ENCODE measurements around the gene ZNF507.

ZNF507 gene

DNA sequence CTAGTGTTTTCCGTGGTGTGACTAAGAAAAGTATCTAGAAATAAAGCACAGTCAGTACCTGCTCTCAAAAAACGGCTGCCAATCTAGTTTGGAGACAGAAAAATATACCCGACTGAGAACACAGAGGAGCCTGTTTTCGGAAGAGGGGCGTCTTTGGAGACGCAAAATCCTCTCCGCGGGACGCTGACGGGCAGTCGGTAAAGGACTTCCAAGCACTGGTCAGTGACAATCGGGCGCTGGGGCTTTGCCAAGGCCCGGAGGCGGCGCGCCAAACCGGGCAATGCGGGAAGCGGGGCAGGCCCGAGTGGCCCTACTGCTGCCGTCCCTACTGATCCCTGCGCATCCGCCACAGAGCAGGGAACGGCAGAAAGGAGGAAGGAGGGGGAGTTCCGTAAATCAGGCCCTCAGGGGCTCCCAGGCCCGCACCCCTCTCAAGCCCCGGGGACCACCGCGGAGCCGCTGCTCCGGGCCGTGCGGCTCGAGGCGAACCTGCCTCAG is 59.6 kb downstream of the ZNF507 start:
- H2BK5ac ChIP-seq (ENCODE audit: low read length), result peak overlapping the region; percentile 89
- peak overlapping the region; percentile 90 for H3K14ac ChIP-seq (ENCODE audit: low read length)
- peak overlapping the region; percentile 67 for H3K4me2 ChIP-seq (ENCODE audit: insufficient read depth, low read length, poor library complexity, severe bottlenecking)
- H2BK120ac ChIP-seq (ENCODE audit: low read depth, low read length), result peak overlapping the region; percentile 32
- no peak for DNase-seq (ENCODE audit: low spot score)
- H3K4ac ChIP-seq (ENCODE audit: low read length), result peak overlapping the region; percentile 87
- H2AFZ ChIP-seq (ENCODE audit: low read length), result peak overlapping the region; percentile 94
- peak overlapping the region; percentile 98 to 99 for H3K4me3 ChIP-seq (ENCODE audit: low read length in 2 of 2)
- peaks cover 7 to 9% of the 10 kb centered on the region in 2 donors for H3K4me1 ChIP-seq (ENCODE audit: control insufficient read depth in 2 of 2, insufficient read depth in 1 of 2, low read depth in 1 of 2, low read length in 2 of 2)
- H3K27me3 ChIP-seq (ENCODE audit: control insufficient read depth in 3 of 3, insufficient read depth in 3 of 3, low read depth in 1 of 3, low read length in 3 of 3), result no peaks in the 10 kb centered on the region
- no peak overlapping the region for H2BK15ac ChIP-seq (ENCODE audit: low read length)
- peak overlapping the region; percentile 95 for H3K9ac ChIP-seq (ENCODE audit: low read depth, low read length, poor library complexity)
- H4K91ac ChIP-seq (ENCODE audit: low read depth, low read length, poor library complexity), result no peak overlapping the region
- peak overlapping the region; percentile 100 for H3K23ac ChIP-seq (ENCODE audit: low read depth, low read length, poor library complexity)
- peak overlapping the region; percentile 92 for H3K27ac ChIP-seq (replicated peaks; ENCODE audit: low read length)
- H3K79me1 ChIP-seq (ENCODE audit: low read depth, low read length), result peaks cover 5% of the 10 kb centered on the region
- H3K18ac ChIP-seq (ENCODE audit: low read length), result peak overlapping the region; percentile 94
- peaks cover 7 to 30% of the 10 kb centered on the region in 2 donors for H3K36me3 ChIP-seq (replicated peaks in 1 of 2; ENCODE audit: control insufficient read depth in 2 of 2, insufficient read depth in 2 of 2, low read length in 2 of 2)
- peak overlapping the region; percentile 75 for H4K8ac ChIP-seq (ENCODE audit: low read depth, low read length)
- no CpG with 5 or more reads among the region's 36 CpGs for WGBS, 2 donors (ENCODE audit: extremely low coverage in 2 of 2, insufficient read length in 2 of 2, insufficient replicate concordance in 1 of 2)
- H2AK5ac ChIP-seq (ENCODE audit: low read depth, low read length), result peak overlapping the region; percentile 97
- no peaks in the 10 kb centered on the region for H3K9me3 ChIP-seq (replicated peaks in 1 of 2; ENCODE audit: control insufficient read depth in 2 of 2, insufficient read depth in 1 of 2, low read depth in 1 of 2, low read length in 2 of 2)
- H2BK12ac ChIP-seq (ENCODE audit: low read length), result no peak overlapping the region

DNA sequence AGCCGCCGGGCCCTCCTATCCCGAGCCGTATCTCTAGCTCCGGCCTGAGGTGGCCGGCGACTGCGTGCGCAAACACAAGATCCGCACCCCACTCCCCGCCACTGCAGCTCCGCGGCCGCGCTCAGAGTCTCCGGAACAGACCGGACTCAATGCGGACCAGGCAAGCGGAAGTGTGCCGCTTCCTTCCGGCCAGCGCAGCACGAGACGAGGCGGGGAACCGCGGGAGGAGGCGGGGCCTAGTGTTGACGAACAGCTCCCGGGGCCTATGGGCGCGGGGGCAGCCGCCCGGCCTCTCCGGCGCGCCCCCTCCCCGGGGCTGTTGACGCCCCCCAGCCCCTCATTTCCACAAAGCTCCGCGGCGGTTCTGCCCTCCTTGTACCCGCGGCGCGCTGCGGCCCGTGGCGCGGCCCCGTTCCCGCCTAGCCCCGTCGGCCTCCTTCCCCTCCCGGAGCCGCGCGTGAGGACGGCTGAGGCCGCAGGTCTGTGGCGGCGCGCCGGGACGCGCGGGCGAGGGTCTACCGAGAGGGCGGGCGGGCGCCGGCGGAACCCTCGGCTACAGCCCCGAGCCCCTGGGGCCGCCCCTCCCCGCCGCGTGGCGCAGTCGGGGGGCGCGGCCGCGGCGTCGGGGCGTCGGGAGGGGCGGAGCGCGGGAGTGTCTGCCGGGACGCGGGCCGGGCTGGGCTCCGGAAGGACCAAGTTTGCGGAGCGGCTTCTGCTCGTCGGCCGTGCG is 60.2 kb downstream of the ZNF507 start, which contains the start of gene DPY19L3:
TSS of gene DPY19L3 (plus strand) at position 340 of the 730 bp plus-strand sequence. CDS start 2,484 bp downstream, outside the sequence.
- no peaks in the 10 kb centered on the region for H3K27me3 ChIP-seq (ENCODE audit: control insufficient read depth in 3 of 3, insufficient read depth in 3 of 3, low read depth in 1 of 3, low read length in 3 of 3)
- H2AFZ ChIP-seq (ENCODE audit: low read length), result peak within 1 kb of the TSS; percentile 94
- peak within 1 kb of the TSS; percentile 48 for H2BK12ac ChIP-seq (ENCODE audit: low read length)
- H4K8ac ChIP-seq (ENCODE audit: low read depth, low read length), result peak within 1 kb of the TSS; percentile 75
- H2AK5ac ChIP-seq (ENCODE audit: low read depth, low read length), result peak within 1 kb of the TSS; percentile 97
- peak within 1 kb of the TSS; percentile 92 for H3K27ac ChIP-seq (replicated peaks; ENCODE audit: low read length)
- peak within 1 kb of the TSS; percentile 87 for H3K4ac ChIP-seq (ENCODE audit: low read length)
- peak within 1 kb of the TSS; percentile 94 for H3K14ac ChIP-seq (ENCODE audit: low read length)
- peak within 1 kb of the TSS; percentile 32 for H2BK120ac ChIP-seq (ENCODE audit: low read depth, low read length)
- H4K91ac ChIP-seq (ENCODE audit: low read depth, low read length, poor library complexity), result no peak within 1 kb of the TSS
- peaks cover 5% of the 10 kb centered on the region for H3K79me1 ChIP-seq (ENCODE audit: low read depth, low read length)
- peak within 1 kb of the TSS; percentile 89 for H2BK5ac ChIP-seq (ENCODE audit: low read length)
- H3K4me2 ChIP-seq (ENCODE audit: insufficient read depth, low read length, poor library complexity, severe bottlenecking), result peak within 1 kb of the TSS; percentile 82
- H2BK15ac ChIP-seq (ENCODE audit: low read length), result peak within 1 kb of the TSS; percentile 23
- peak within 1 kb of the TSS; percentile 98 to 99 for H3K4me3 ChIP-seq (ENCODE audit: low read length in 2 of 2)
- peaks cover 7 to 36% of the 10 kb centered on the region in 2 donors for H3K36me3 ChIP-seq (replicated peaks in 1 of 2; ENCODE audit: control insufficient read depth in 2 of 2, insufficient read depth in 2 of 2, low read length in 2 of 2)
- H3K18ac ChIP-seq (ENCODE audit: low read length), result peak within 1 kb of the TSS; percentile 98
- peaks cover 7 to 9% of the 10 kb centered on the region in 2 donors for H3K4me1 ChIP-seq (ENCODE audit: control insufficient read depth in 2 of 2, insufficient read depth in 1 of 2, low read depth in 1 of 2, low read length in 2 of 2)
- no peaks in the 10 kb centered on the region for H3K9me3 ChIP-seq (replicated peaks in 1 of 2; ENCODE audit: control insufficient read depth in 2 of 2, insufficient read depth in 1 of 2, low read depth in 1 of 2, low read length in 2 of 2)
- WGBS, 2 donors (ENCODE audit: extremely low coverage in 2 of 2, insufficient read length in 2 of 2, insufficient replicate concordance in 1 of 2), result no CpG with 5 or more reads among the region's 104 CpGs
- H3K23ac ChIP-seq (ENCODE audit: low read depth, low read length, poor library complexity), result peak within 1 kb of the TSS; percentile 100
- H3K9ac ChIP-seq (ENCODE audit: low read depth, low read length, poor library complexity), result peak within 1 kb of the TSS; percentile 98
- DNase-seq (ENCODE audit: low spot score), result peak; percentile 93

DNA sequence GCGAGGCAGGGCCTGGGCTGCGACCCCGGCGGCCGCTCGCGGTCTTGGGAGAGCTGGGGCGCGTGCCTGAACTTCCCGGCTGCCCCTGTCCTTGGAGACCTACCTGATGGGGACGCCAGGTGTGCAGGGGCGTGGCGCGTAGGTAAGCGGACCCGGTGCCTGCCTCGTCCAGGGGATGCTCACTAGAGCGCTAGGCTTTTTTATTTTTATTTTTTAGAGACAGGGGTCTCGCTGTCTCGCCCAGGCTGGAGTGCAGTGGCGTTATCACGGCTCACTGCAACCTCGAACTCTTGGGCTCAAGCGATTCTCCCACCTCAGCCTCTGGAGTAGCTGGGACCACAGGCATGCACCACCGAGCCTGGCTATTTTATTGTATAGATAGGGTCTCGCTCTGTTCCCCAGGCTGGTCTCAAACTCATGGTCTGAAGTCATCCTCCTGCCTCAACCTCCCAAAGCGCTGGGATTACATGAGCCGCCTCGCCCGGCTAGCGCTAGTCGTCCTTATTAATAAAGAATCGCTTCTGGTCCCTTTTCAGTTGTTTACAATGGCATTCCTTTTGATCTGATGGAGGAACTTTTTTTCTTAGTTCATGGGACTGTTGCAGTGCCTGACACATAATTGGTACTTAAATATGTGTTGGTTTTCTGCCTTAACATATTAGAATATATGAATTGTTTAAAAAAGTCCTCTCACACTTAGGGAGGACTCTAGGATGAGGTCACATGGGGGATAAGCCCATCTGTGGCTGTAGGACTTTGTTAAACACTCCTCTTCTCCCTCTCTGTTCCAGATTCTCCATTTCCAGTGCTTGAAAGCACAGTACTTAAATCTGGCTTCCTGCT is 61.0 kb downstream of the ZNF507 start:
- peak overlapping the region; percentile 94 for H2AFZ ChIP-seq (ENCODE audit: low read length)
- DNase-seq (ENCODE audit: low spot score), result no peak

More for the DNA sequence above, 61.0 kb downstream of the ZNF507 start:
- peak overlapping the region; percentile 100 for H3K23ac ChIP-seq (ENCODE audit: low read depth, low read length, poor library complexity)
- H3K4me2 ChIP-seq (ENCODE audit: insufficient read depth, low read length, poor library complexity, severe bottlenecking), result peak overlapping the region; percentile 82
- H3K18ac ChIP-seq (ENCODE audit: low read length), result peak overlapping the region; percentile 98
- H3K4ac ChIP-seq (ENCODE audit: low read length), result peak overlapping the region; percentile 6
- WGBS, 2 donors (ENCODE audit: extremely low coverage in 2 of 2, insufficient read length in 2 of 2, insufficient replicate concordance in 1 of 2), result no CpG with 5 or more reads among the region's 33 CpGs
- H3K4me1 ChIP-seq (ENCODE audit: control insufficient read depth in 2 of 2, insufficient read depth in 1 of 2, low read depth in 1 of 2, low read length in 2 of 2), result peaks cover 7 to 9% of the 10 kb centered on the region in 2 donors
- H3K27me3 ChIP-seq (ENCODE audit: control insufficient read depth in 3 of 3, insufficient read depth in 3 of 3, low read depth in 1 of 3, low read length in 3 of 3), result no peaks in the 10 kb centered on the region
- H3K27ac ChIP-seq (replicated peaks; ENCODE audit: low read length), result no peak overlapping the region
- H2BK15ac ChIP-seq (ENCODE audit: low read length), result no peak overlapping the region
- H2BK120ac ChIP-seq (ENCODE audit: low read depth, low read length), result no peak overlapping the region
- no peak overlapping the region for H4K91ac ChIP-seq (ENCODE audit: low read depth, low read length, poor library complexity)
- no peaks in the 10 kb centered on the region for H3K9me3 ChIP-seq (replicated peaks in 1 of 2; ENCODE audit: control insufficient read depth in 2 of 2, insufficient read depth in 1 of 2, low read depth in 1 of 2, low read length in 2 of 2)
- H3K14ac ChIP-seq (ENCODE audit: low read length), result no peak overlapping the region
- peaks cover 10 to 44% of the 10 kb centered on the region in 2 donors for H3K36me3 ChIP-seq (replicated peaks in 1 of 2; ENCODE audit: control insufficient read depth in 2 of 2, insufficient read depth in 2 of 2, low read length in 2 of 2)
- H2BK5ac ChIP-seq (ENCODE audit: low read length), result peak overlapping the region; percentile 89
- H4K8ac ChIP-seq (ENCODE audit: low read depth, low read length), result peak overlapping the region; percentile 27
- H3K4me3 ChIP-seq (ENCODE audit: low read length in 2 of 2), result peak overlapping the region; percentile 90 to 98
- peak overlapping the region; percentile 26 for H2AK5ac ChIP-seq (ENCODE audit: low read depth, low read length)
- peaks cover 5% of the 10 kb centered on the region for H3K79me1 ChIP-seq (ENCODE audit: low read depth, low read length)
- H2BK12ac ChIP-seq (ENCODE audit: low read length), result peak overlapping the region; percentile 48
- H3K9ac ChIP-seq (ENCODE audit: low read depth, low read length, poor library complexity), result peak overlapping the region; percentile 96

All from neuronal stem cell (in vitro differentiated cells).